Osteoblast (primary cell): ENCODE measurements around the gene DAPK1. TPM values are rescaled to one million over a fixed set of nuclear protein-coding genes. Genes with fewer than 3 reads are reported as not detected.

ENCODE experiments used
- DNase-seq: peaks from one replicate; pipeline ENCODE4 v3.0.0; 2011; ENCODE audit warnings: low spot score, mixed read lengths; ENCODE audit not compliant: insufficient read length; ENCODE audit errors: missing footprints
- H2AFZ ChIP-seq: 2 replicates; pipeline ENCODE4 v1.6.0; 2011; ENCODE audit warnings: mild to moderate bottlenecking, low read length
- H3K27ac ChIP-seq: 2 replicates; pipeline ENCODE4 v1.5.1; 2011; ENCODE audit warnings: mild to moderate bottlenecking, low read depth, low read length, moderate library complexity
- H3K27me3 ChIP-seq: 2 replicates; pipeline ENCODE4 v1.6.0; 2012; ENCODE audit warnings: mild to moderate bottlenecking, control low read depth, inconsistent platforms, low read length, moderate library complexity; ENCODE audit not compliant: insufficient read depth
- H3K36me3 ChIP-seq: 2 replicates; pipeline ENCODE4 v1.5.1; 2011; ENCODE audit warnings: mild to moderate bottlenecking, low read length, control low read depth, moderate library complexity; ENCODE audit not compliant: insufficient read depth
- H3K4me1 ChIP-seq: 2 replicates; pipeline ENCODE4 v1.5.1; 2011; ENCODE audit warnings: mild to moderate bottlenecking, low read length, control low read depth, moderate library complexity; ENCODE audit not compliant: insufficient read depth
- H3K4me2 ChIP-seq: 2 replicates; pipeline ENCODE4 v1.6.0; 2011; ENCODE audit warnings: mild to moderate bottlenecking, low read length; ENCODE audit not compliant: insufficient read depth
- H3K4me3 ChIP-seq: fragments of 200-600 bp; sonication (generic); 3 replicates; pipeline ENCODE4 v1.5.1; 2012; ENCODE audit warnings: mild to moderate bottlenecking, low read length, inconsistent platforms; ENCODE audit not compliant: insufficient read depth
- H3K79me2 ChIP-seq: 2 replicates; pipeline ENCODE4 v1.6.0; 2012; ENCODE audit warnings: mild to moderate bottlenecking, low read length, control low read depth, inconsistent platforms; ENCODE audit not compliant: insufficient read depth
- H3K9me3 ChIP-seq: 2 replicates; pipeline ENCODE4 v1.5.1; 2011; ENCODE audit warnings: low read depth, low read length, control low read depth
- H4K20me1 ChIP-seq: 2 replicates; pipeline ENCODE4 v1.6.0; 2012; ENCODE audit warnings: mild to moderate bottlenecking, low read length, control low read depth; ENCODE audit not compliant: insufficient read depth
- total RNA-seq: library from RNA; depleted of rRNA; stranded (reverse); fragments of >200 nt; gene quantifications from 2 replicates; pipeline ENCODE4 v1.2.3, GENCODE V29; 2012
- TF ChIP-seq, protein P1 (sequence below): IDR thresholded peaks from 2 replicates; pipeline ENCODE4 v1.5.1; 2011; ENCODE audit warnings: mild to moderate bottlenecking, low read depth, low read length, moderate library complexity; ENCODE audit errors: extremely low read depth

The DAPK1 gene
- total RNA-seq, 1 donor = 55.4 TPM

GRCh38 chr9:87578625-87579024 lies 81.0 kb downstream of the DAPK1 start:
- H3K36me3 ChIP-seq = no peaks in the 10 kb centered on the region
- TF ChIP-seq, protein P1, sequence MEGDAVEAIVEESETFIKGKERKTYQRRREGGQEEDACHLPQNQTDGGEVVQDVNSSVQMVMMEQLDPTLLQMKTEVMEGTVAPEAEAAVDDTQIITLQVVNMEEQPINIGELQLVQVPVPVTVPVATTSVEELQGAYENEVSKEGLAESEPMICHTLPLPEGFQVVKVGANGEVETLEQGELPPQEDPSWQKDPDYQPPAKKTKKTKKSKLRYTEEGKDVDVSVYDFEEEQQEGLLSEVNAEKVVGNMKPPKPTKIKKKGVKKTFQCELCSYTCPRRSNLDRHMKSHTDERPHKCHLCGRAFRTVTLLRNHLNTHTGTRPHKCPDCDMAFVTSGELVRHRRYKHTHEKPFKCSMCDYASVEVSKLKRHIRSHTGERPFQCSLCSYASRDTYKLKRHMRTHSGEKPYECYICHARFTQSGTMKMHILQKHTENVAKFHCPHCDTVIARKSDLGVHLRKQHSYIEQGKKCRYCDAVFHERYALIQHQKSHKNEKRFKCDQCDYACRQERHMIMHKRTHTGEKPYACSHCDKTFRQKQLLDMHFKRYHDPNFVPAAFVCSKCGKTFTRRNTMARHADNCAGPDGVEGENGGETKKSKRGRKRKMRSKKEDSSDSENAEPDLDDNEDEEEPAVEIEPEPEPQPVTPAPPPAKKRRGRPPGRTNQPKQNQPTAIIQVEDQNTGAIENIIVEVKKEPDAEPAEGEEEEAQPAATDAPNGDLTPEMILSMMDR = no peak
- no peaks in the 10 kb centered on the region for H3K79me2 ChIP-seq
- no peak overlapping the region for H2AFZ ChIP-seq
- H3K4me3 ChIP-seq = no peak overlapping the region
- no peaks in the 10 kb centered on the region for H3K27me3 ChIP-seq
- no peak overlapping the region for H3K27ac ChIP-seq
- no peak for DNase-seq
- H3K4me2 ChIP-seq = no peak overlapping the region
- no peaks in the 10 kb centered on the region for H4K20me1 ChIP-seq
- H3K9me3 ChIP-seq = no peaks in the 10 kb centered on the region
- peaks cover 2% of the 10 kb centered on the region for H3K4me1 ChIP-seq

DNA sequence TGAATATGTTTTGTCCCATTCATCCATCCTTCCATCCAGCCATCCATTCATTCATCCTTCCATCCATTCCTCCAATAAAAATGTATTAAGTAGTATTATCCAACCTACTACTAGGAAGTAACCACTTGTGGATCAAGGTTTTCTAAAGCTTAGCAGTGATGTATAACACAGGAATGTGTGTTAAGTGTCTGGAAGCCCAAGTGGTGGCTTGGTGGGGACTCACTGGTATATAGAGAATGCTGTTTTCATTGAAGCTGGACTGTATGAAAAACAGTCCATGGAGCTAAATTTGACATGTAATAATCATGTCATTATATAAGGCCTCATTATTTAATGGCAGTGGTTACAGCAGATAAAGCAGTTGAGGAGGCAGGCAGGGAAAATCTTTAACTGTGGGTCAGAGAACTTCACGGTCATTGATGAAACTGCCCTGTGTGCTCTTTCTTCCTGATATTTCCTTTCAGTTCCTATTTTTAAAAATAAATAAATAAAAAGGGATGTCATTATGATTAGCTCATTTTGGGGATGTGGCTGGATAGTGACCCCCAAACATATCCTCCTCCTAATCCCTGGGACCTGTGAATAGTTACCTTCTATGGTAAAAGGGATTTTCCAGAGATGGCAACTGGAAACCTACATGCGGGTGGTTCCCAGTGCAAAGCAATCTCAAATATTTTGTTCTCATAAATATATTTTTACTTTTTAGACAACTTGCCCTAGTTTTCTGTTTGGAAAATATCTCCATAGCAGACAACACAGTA lies 82.3 kb downstream of the DAPK1 start:
- Histone ChIP-seq H3K27ac (no peak overlapping the region), H4K20me1 (no peaks in the 10 kb centered on the region), H3K4me1 (peaks cover 2% of the 10 kb centered on the region), H3K4me3 (no peak overlapping the region), H3K36me3 (no peaks in the 10 kb centered on the region), H2AFZ (no peak overlapping the region), H3K4me2 (no peak overlapping the region), H3K79me2 (no peaks in the 10 kb centered on the region), H3K9me3 (no peaks in the 10 kb centered on the region), H3K27me3 (no peaks in the 10 kb centered on the region)
- TF ChIP-seq, protein P1 = no peak
- no peak for DNase-seq

DNA sequence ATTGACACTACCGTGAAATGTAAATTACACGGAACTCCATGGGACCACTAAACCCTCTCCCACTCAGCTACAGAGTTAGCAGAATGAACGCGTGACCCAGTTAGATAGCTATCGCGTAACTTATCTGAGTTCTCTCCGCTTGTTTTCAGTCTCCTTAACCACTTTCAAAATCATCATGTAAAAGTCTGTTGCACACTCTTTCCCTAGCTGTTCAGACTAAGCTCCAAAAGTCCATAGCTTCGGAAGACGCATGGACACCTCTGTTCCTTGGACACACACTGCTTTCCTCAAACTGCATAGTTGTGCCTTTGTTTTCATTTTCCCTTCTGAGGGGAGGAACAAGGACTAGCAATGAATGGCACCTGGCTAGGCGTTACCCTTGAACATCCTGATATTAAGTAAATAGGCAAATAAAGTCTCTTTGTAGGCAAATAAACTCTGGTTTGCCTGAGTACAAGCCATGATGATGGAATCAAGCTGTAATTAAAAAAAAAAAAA lies 83.3 kb downstream of the DAPK1 start:
- Histone ChIP-seq H3K79me2 (no peaks in the 10 kb centered on the region), H3K36me3 (no peaks in the 10 kb centered on the region), H3K4me2 (no peak overlapping the region), H3K4me1 (peaks cover 2% of the 10 kb centered on the region), H3K9me3 (no peaks in the 10 kb centered on the region), H3K27me3 (no peaks in the 10 kb centered on the region), H3K27ac (no peak overlapping the region), H4K20me1 (no peaks in the 10 kb centered on the region), H2AFZ (no peak overlapping the region), H3K4me3 (no peak overlapping the region)
- TF ChIP-seq, protein P1 = no peak
- DNase-seq = no peak

DNA sequence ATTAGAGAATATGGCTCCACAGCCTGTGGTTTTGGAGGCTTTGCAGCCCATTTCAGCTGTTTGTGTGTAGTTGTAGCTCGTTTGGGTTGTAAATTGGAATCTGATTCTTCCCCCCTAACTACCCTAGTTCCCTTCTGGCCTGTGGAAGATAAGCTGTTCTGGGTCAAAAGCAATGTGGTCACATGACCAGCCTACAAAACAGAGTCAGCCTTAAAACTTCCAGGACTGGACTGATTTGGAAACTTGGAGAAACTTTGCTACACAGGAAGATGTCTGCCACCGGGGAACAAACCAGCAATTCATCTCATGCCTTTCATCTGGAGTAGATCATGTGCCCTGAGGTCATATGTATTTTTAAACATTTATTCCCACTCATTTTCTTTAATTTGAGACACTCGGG lies 83.8 kb downstream of the DAPK1 start:
- Histone ChIP-seq H4K20me1 (no peaks in the 10 kb centered on the region), H3K27me3 (no peaks in the 10 kb centered on the region), H3K79me2 (no peaks in the 10 kb centered on the region), H3K4me2 (no peak overlapping the region), H3K9me3 (no peaks in the 10 kb centered on the region), H2AFZ (no peak overlapping the region), H3K4me3 (no peak overlapping the region), H3K4me1 (peaks cover 2% of the 10 kb centered on the region), H3K36me3 (no peaks in the 10 kb centered on the region), H3K27ac (no peak overlapping the region)
- TF ChIP-seq, protein P1 = no peak
- no peak for DNase-seq
